Measurements from ENCODE around the gene UCHL5.

Gene UCHL5, protein sequence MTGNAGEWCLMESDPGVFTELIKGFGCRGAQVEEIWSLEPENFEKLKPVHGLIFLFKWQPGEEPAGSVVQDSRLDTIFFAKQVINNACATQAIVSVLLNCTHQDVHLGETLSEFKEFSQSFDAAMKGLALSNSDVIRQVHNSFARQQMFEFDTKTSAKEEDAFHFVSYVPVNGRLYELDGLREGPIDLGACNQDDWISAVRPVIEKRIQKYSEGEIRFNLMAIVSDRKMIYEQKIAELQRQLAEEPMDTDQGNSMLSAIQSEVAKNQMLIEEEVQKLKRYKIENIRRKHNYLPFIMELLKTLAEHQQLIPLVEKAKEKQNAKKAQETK

DNA sequence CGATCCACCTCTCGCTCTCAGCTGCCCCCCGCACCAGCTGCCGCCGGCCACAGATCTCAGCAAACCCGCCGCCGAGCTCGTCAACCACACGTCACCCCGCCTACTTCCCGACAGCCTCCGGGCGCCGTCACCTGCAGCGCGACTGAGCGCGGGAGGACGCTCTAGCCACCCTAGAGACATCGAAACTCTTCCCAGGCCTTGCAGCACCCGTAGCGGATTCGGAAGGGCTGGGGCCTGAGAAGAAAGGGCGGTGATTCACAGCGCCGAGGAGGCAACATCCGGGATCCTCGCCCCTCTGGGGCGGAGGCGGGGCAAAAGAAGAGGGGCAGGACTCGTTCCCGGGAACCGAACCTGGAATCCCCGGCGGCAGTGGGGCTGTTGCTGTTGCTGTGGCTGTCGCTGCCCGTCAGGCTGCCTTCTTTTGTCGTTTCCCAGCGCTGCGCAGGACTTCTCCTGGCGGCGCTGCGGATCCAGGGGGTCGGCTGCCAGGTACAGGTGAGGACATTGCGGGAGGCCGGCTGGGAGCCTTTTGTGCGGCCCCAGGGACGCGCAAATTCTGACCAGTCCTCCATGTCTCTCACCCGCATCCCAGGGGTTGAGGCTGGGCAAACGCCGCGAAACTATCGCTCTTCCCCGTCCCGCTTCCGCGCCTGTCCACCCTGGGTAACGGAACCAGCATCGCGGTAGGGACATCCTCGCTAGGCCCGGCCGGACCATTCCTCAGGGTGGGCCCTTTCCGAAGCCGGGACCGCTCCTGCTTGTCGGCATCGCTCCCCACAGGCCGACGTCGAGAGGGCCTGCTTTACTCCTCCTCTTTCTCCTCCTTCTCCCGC is at the start of gene UCHL5, which contains the start of gene RO60:
Gene UCHL5, minus strand, starts transcription at position 79 of the 833 bp plus-strand sequence. CDS start 100 bp downstream, outside the sequence.
Gene RO60, plus strand, starts transcription at position 331 of the 833 bp plus-strand sequence. CDS start 9,443 bp downstream, outside the sequence.
- DNase-seq (ENCODE audit: low read depth in 2 of 2, low spot score in 1 of 2): peak; percentile 80 to 90

DNA sequence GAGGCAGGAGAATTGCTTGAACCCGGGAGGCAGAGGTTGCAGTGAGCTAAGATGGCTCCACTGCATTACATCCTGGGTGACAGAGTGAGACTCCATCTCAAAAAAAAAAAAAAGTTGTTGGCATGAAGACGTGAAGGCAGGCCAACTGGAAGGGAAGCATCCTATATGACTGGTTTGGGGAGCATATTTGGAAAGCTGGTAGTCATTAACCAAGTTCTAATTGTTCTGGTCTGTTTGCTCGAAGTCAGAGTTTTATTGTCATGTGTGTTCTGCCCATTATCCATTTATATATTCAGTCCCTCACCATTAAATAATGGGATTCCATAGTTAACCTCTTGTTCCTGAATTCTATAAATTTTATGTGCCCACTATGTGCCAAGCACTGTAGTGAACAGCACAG is 49.3 kb upstream of the UCHL5 start:
- DNase-seq (ENCODE audit: low read depth in 2 of 2, low spot score in 1 of 2): no peak

DNA sequence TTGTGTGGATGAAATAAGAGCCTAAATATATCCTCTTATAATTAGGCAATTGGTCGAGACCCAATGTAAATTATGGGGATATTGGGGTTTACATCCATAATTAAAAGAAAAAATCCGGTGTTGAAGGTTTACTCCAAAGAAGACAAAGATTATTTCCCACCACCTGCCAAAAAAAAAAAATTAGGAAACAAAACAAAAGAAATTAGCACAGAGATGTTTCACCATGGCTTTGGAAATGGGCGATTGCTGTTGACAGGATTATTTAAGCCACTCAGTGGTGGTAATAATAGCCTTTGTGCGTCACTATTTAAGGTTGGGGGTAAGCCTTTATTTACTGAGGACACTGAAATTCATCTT is 46.6 kb upstream of the UCHL5 start:
- DNase-seq (ENCODE audit: low read depth in 2 of 2, low spot score in 1 of 2): no peak

DNA sequence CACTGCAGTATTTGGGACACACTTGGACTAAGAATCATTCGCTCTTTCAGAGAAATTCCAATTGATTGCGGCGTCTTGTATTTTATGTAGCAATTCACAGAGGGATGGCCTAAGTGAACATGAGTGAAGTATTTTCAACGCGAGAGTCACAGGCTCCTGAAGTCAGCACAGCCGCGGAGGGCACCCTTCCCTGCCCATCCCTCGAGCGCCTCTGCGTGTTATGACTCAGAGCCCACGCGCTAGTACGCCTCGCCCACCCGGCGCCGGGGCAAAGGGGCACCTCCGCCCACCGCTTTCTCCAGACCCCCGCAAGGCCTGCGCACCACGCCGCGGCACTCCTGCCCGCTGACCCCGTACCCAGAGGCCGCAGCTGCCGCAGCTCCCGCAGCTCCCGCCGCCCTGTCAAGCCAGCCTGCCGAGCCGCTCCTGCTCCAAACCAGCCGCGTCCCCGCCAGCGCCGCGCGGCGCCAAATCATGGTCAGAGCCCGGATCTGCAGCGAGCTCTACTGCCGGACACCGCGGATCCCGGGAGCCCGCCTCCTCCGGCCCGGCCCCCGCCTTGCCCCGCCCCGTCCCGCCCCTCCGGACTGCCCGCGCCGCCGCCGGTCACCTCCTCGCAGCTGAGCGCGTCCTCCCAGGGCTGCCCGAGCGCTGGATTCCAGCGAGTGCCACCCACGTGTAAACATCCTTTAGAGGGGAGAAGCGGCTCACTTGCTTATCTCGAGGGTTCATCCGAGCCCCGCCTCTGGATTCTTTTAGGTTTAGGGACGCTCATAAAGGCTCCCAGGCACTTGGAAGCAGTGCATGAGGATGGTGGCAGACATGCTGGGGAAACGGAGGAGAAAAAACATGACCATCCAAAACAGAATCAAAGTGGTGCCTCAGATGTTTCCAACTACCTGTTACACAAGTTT is 46.0 kb upstream of the UCHL5 start, which contains the start of gene GLRX2:
Gene GLRX2, minus strand, starts transcription at position 508 of the 914 bp plus-strand sequence. Its CDS starts 32 bp downstream, at position 476.
- peak; percentile 26 to 43 for DNase-seq (ENCODE audit: low read depth in 2 of 2, low spot score in 1 of 2)

DNA sequence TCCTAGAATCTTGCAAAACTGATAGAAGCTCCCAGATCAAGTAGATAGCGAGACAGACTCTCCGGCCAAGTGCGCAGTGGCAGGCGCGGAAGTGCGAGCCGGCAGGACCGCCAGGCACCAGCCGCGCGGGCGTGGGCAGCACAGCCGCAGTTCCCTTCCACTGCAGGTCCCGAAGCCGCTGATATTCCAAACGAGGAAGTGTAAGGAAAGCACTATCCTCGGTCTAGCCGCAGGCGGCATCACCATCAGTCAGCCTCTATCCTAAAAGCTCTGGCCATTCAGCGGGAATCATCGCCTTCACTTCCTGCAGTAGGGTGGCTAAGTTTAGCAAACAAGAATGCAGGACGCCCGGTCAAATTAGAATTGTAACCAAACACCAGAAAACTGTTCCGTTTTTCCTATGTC is 45.3 kb upstream of the UCHL5 start:
- DNase-seq (ENCODE audit: low read depth in 2 of 2, low spot score in 1 of 2): no peak

DNA sequence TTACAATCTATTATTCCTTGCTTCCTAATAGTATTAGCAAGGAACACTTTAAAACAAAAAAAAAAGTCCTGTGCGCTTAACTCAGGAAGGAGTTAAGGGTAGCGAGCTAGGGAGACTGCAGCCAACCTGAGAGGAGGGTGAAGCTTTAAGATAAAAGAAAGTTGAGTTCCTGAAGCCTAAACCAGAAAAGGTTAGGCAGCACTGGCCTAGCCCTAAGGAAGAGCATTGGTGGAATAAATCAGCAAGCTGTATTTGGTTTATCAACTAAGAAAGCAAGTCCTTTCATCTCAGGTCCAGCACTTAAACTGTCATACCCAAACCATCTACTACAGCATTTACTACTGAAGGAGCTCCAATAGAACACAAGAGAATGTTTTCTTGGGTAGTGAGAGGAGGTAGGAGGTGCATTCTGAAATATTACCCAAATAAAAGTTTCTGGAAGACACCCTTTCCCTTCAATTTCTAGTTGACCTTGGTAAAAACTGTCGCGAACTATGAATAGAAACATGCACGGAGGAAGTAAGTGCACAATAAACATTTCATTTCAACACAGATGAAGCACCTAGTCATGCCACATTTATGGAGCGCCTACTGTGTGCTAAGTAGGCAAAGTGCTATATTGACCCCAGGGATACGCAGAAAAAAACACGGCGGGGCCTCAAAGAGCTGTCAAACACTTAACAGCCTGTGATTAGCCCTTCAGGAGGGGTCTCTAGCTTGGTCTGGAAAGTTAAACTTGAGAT is 44.8 kb upstream of the UCHL5 start:
- no peak for DNase-seq (ENCODE audit: low read depth in 2 of 2, low spot score in 1 of 2)

DNA sequence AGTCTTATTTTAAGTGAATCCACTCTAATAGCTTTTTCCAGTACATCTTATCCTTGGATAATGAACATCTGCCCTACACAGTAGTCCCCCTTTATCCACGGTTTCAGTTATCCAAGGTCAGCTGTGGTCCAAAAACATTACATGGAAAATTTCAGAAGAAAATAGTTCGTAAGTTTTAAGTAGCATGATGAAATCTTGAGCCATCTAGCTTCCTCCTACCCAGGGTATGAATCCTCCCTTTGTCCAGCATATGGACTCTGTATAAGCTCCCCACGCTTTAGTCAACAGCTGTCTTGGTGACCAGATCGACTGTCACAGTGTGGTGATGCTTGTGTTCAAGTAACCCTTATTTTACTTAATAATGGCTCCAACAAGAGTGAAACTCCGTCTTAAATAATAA is 43.5 kb upstream of the UCHL5 start:
- DNase-seq (ENCODE audit: low read depth in 2 of 2, low spot score in 1 of 2): no peak

DNA sequence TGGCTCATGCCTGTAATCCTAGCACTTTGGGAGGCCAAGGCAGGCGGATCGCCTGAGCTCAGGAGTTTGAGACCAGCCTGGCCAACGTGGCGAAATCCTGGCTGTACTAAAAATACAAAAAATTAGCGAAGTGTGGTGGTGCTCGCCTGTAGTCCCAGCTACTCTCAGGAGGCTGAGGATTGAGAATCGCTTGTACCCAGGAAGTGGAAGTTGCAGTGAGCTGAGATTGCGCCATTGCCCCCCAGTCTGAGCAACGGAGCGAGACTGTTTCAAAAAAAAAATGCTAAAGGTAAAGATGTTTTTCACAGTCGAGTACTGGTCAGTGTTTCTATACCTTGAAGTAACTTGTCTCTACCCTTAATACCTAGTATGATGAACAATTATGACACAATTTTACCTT is 35.0 kb upstream of the UCHL5 start:
- DNase-seq (ENCODE audit: low read depth in 2 of 2, low spot score in 1 of 2): no peak

DNA sequence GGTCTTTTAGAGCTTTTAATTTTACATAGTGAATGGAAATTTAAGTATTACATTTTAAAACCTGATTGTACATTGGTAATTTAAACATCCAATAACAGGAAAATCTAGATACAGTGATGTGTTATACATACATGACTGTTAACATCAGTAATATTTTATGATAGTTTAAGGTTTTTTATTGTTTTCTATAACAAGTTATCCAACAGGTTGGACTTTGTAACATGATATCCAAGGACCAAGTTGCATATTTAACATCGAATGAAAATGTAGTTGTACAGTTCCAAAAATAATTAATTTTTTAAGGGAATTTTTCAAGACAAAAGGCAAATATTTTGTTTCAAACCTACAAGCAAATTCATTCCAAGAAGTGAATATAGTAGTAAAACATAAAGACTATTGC is 31.7 kb upstream of the UCHL5 start:
- no peak for DNase-seq (ENCODE audit: low read depth in 2 of 2, low spot score in 1 of 2)

DNA sequence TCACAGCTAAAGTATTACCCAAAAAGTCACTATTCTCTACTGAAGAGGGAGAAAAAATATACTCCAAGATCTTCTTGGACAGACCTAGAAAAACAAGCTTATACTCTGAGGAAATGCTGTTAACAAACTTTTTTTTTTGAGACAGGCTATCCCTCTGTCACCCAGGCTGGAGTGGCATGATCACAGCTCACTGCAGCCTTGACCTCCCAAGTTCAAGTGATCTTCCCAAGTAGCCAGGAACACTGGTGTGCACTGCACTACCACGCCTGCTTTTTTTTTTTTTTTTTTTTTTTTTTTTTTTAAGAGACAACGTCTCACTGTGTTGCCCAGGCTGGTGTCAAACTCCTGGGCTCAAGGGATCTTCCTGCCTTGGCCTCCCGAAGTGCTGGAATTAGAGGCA is 28.7 kb upstream of the UCHL5 start:
- no peak for DNase-seq (ENCODE audit: low read depth in 2 of 2, low spot score in 1 of 2)

DNA sequence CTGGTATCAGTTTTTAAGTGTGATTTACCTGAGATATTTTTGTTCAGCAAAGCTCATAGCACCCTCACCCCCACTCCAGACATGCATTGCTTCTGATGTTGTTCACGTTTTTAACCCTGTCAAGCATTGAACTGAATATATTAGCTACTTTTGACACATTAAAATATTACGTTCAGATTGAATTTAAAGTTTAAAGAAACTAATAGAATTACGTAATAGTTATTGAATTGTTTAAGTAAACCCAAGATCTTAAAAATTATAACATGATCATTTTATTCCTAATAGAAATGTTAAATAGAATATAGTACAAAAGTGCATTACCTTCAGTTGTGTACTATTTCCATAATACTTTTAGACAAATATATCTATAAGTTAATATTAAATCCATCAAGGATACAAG is 27.2 kb upstream of the UCHL5 start:
- no peak for DNase-seq (ENCODE audit: low read depth in 2 of 2, low spot score in 1 of 2)

DNA sequence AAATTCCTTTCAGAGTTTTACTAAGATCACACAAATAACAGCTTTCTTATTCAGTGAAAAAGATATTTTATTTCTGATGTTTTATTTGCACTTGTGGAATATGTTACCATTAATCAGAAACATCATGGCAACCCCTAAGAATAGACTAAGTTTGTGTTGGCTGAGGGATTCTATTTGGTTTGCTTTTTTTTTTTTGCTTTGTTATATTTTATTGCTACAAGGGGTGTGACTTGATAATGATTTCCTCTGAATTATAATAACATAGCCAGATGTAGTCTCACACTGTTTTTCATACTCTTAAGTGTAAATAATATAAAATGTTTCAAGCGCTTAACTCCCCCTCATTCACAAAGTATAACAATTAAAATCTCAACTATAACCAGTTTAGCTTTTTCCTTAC is 26.1 kb upstream of the UCHL5 start:
- DNase-seq (ENCODE audit: low read depth in 2 of 2, low spot score in 1 of 2): no peak

DNA sequence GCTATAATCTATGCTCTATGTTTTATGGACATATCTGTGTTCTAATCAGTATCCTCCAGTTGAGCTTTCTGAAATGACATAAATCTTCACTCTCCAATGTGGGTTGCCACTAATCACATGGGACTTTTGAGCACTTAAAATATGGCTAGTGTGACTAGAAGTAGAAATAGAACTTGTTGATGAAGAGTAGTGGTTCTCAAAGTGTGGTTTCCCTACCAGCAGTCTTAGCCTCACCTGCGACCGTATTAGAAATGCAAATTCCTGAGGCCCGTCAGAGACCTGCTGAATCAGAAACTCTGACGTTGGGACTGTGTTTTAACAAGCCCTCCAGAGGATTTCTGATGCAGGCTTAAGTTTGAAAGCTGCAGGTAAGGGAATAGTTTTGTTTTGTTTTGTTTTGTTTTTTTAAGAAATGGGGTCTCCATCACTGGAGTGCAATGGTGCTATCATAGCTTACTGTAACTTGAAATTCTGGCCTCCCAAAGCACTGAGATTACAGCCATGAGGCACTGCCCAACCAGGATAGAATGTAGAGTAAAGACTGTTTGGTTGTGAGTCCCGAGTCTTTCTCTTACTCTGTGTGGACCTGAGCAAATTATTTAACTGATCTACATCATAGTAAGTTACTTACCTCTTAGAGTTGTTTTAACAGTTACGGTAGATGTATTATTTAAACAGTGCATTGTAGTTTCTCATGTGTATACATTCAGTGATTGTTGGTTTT is 24.4 kb upstream of the UCHL5 start:
- no peak for DNase-seq (ENCODE audit: low read depth in 2 of 2, low spot score in 1 of 2)

DNA sequence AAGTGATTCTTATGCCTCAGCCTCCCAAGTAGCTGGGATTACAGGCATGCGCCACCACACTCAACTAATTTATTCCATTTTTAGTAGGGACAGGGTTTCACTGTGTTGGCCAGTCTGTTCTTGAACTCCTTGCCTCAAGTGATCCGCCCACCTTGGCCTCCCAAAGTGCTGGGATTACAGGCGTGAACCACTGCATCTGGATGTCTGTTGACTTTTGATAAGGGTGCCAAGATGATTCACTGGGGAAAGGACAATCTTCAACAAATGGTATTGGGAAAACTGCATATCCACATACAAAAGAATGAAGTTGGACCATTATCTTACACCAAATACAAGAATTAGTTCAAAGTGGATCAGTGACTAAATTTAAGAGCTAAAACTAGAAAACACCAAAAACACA is 20.0 kb upstream of the UCHL5 start:
- DNase-seq (ENCODE audit: low read depth in 2 of 2, low spot score in 1 of 2): no peak

DNA sequence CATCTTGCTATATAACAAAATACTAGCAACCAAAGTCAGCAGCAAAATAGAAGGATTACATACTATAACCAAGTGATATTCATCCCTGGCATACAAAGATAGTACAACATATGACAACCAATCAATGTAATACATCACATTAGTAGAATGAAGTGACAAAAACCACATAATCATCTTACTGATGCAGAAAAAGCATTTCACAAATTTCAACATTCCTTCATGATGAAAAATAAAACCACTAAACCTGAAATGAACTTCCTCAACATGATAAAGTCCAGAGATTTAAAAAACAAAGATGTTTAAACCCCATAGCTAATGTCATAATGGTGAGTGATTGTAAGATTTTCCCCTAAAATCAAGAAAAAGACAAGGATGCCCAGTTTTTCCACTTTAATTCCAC is 18.8 kb upstream of the UCHL5 start:
- DNase-seq (ENCODE audit: low read depth in 2 of 2, low spot score in 1 of 2): no peak

DNA sequence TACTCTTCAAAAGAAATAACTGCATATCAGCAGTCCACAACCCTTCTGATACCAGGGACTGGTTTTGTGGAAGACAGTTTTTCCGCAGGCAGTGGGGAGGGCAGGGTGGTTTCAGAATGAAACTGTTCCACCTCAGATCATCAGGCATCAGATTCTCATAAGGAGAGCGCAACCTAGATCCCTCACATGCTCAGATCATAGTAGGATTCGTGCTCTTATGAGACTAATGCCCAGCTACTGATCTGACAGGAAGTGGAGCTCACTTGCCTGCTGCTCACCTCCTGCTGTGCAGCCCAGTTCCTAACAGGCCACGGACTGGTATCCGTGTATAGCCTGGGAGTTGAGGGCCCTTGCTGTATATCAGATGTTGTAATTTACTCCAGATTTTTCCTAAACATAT is 11.8 kb upstream of the UCHL5 start:
- DNase-seq (ENCODE audit: low read depth in 2 of 2, low spot score in 1 of 2): no peak

DNA sequence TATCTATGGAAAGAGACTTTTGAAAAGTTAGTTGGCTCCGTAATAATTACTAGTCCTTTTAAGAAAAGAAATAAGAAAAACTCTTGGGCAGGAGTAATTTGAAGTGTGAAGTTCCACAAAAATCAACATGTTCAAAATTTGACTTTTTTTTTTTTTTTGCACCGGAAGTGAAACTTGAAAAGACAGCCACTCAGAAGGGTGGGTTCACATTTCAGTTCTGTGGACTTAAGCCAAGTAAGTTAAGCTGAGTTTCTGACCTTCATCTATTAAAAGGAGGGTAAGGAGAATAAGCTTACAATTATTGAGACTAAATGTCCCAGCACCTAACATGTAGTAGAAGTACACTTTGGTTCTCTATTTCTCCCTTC is 11.2 kb upstream of the UCHL5 start:
- DNase-seq (ENCODE audit: low read depth in 2 of 2, low spot score in 1 of 2): no peak

DNA sequence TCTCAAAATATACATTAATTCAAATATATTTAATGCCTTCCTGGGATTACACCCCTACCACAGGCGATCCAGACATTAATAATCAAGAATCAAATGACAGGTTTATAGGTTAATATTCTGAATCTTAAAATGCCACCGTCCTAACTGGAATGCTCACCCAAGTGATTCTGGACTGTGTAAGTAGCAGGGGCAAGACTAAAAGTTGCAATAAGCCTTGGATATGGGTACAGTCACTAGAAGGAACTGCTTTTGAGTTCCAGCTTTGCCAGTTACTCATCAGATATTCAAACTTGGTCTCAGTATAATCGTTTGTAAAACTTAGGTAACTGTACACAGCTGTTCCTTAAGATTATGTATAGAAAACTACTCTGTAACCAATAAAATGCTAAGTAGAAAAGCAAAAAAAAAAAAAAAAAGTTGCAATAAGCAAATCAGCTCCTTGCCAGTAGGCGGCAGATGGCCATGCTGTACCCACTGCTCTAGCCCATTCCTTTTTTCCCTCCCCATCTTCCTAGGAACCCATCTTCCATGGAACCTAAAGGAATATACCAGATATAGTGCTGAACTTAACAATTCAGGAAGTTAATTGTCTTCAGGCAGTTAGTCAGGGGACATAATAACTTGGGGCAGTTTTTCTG is 10.7 kb upstream of the UCHL5 start:
- no peak for DNase-seq (ENCODE audit: low read depth in 2 of 2, low spot score in 1 of 2)

DNA sequence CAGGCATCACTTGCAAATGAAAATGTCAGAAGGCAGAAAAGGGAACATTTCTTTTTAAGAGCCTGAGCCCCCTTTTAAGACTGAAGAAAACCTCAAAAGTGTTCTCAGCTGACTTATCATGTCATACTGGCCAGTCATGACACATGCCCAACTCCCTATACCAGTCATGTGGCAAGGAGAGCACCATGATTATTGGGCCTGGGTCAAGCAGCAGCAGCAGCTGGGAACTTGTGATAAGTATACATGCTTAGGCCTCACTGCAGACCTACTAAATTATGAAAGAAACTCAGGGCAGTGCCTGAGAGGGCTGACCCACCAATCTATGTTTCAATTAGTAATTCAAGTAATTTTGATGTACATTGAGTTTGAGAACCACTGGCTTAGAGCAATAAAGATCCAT is 8.9 kb upstream of the UCHL5 start:
- DNase-seq (ENCODE audit: low read depth in 2 of 2, low spot score in 1 of 2): no peak

DNA sequence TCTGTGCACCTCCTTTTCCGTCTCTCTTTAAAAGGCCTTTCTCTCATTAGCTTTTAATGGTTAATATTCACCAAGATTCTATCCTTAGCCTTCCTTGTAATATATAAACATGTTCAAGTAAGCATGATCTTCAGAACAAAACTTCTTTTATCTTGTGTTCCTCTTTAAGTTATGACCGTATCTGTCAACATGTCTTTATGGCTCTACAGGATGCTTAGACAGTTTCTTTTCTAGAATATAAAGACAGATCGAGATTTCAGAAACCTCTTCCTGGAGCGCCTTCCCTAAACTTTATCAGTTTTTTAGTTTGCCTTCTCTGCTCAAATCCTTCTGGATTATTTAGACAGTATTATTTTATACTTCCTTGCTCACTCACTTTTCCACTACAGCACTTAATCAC is 7.4 kb upstream of the UCHL5 start:
- no peak for DNase-seq (ENCODE audit: low read depth in 2 of 2, low spot score in 1 of 2)

All from stimulated activated CD8-positive, alpha-beta memory T cell treated with anti-CD3 and anti-CD28 coated beads, Interleukin-4, amount 100 ng/mL, for 1 hour (primary cell).